ENCODE measurements around the gene IRF2BP2.

- TF ChIP-seq CTCF (IDR thresholded peaks at IDR 0.05): no peak
- no peak for TF ChIP-seq ZFX (IDR thresholded peaks at IDR 0.05; ENCODE audit: borderline replicate concordance)
Measured at GRCh38 chr1:234603221-234604204, 6.5 kb downstream of the IRF2BP2 start.
